Measurements from ENCODE around the gene FLT3.

- TF ChIP-seq CTCF (IDR thresholded peaks at IDR 0.05) (no peak), POLR2A (IDR thresholded peaks at IDR 0.05) (no peak)
Measured at GRCh38 chr13:27976362-27977091, 123.8 kb downstream of the FLT3 start.

Data from adrenal gland (tissue), 5 donors.